ENCODE data around the gene NLRC5.

DNA sequence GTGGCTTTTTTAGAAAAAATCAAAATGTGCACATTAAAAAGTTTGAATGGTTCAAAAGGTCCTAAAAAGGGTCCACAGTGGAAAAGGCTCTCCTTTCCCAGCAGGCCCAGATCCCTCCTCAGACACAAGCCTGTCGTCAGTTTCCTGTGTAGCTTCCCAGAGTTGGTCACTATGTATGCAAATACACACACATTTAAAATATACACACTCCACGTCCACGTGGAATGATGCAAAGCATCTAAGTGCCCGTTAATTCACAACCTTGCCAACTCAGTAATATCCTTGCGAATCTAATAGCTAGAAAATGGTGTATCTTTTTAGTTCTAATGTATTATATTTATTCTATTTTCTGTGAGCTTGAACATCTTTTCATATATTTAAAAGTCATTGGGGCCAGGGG lies 17.7 kb downstream of the NLRC5 start:
- TF ChIP-seq, protein P1, sequence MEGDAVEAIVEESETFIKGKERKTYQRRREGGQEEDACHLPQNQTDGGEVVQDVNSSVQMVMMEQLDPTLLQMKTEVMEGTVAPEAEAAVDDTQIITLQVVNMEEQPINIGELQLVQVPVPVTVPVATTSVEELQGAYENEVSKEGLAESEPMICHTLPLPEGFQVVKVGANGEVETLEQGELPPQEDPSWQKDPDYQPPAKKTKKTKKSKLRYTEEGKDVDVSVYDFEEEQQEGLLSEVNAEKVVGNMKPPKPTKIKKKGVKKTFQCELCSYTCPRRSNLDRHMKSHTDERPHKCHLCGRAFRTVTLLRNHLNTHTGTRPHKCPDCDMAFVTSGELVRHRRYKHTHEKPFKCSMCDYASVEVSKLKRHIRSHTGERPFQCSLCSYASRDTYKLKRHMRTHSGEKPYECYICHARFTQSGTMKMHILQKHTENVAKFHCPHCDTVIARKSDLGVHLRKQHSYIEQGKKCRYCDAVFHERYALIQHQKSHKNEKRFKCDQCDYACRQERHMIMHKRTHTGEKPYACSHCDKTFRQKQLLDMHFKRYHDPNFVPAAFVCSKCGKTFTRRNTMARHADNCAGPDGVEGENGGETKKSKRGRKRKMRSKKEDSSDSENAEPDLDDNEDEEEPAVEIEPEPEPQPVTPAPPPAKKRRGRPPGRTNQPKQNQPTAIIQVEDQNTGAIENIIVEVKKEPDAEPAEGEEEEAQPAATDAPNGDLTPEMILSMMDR (conservative IDR thresholded peaks at IDR 0.05; ENCODE audit: low read depth, low read length) = no peak
- TF ChIP-seq EZH2phosphoT487 (IDR thresholded peaks at IDR 0.05; ENCODE audit: borderline replicate concordance, low read length) = no peak
- no peak for TF ChIP-seq EZH2 (IDR thresholded peaks at IDR 0.05; ENCODE audit: low read length, unreplicated experiment)
